ENCODE data around the gene ADGRE2.
A peak's percentile ranks its signal among the peaks of the same experiment; 100 is the strongest.

Gene ADGRE2

GRCh38 chr19:14731200-14731599 lies 47.2 kb downstream of the ADGRE2 start:
- DNase-seq = no peak

GRCh38 chr19:14728595-14728994 lies 49.8 kb downstream of the ADGRE2 start:
- DNase-seq = no peak

GRCh38 chr19:14722127-14722526 lies 56.2 kb downstream of the ADGRE2 start:
- DNase-seq = no peak

- DNase-seq = no peak
Measured at GRCh38 chr19:14719162-14719561, 59.2 kb downstream of the ADGRE2 start.

GRCh38 chr19:14718522-14719116 lies 59.7 kb downstream of the ADGRE2 start:
- no peak for DNase-seq

GRCh38 chr19:14715841-14716240 lies 62.5 kb downstream of the ADGRE2 start:
- DNase-seq = no peak

GRCh38 chr19:14704450-14704849 lies 73.9 kb downstream of the ADGRE2 start:
- peak in 1 of 2 donors; percentile 20 for DNase-seq

GRCh38 chr19:14703833-14704232 lies 74.5 kb downstream of the ADGRE2 start:
- DNase-seq = no peak

GRCh38 chr19:14700711-14701375 lies 77.5 kb downstream of the ADGRE2 start:
- no peak for DNase-seq

- no peak for DNase-seq
Measured at GRCh38 chr19:14699641-14700040, 78.7 kb downstream of the ADGRE2 start.

- no peak for DNase-seq
Measured at GRCh38 chr19:14695471-14695870, 82.9 kb downstream of the ADGRE2 start.

GRCh38 chr19:14694641-14695266 lies 83.6 kb downstream of the ADGRE2 start:
- no peak for DNase-seq

- DNase-seq = peak; percentile 89 to 98
Measured at GRCh38 chr19:14689598-14690503, 88.5 kb downstream of the ADGRE2 start, which contains the start of gene ZNF333. ZNF333 (plus strand) TSS chr19:14690048; CDS start chr19:14693492, 3,444 bp downstream.

GRCh38 chr19:14686411-14686810 lies 91.9 kb downstream of the ADGRE2 start:
- no peak for DNase-seq

- DNase-seq = peak; percentile 90 to 97
Measured at GRCh38 chr19:14683439-14683838, 94.9 kb downstream of the ADGRE2 start.
